ENCODE results near the gene COL6A3. TPM values are rescaled to one million over a fixed set of nuclear protein-coding genes. Genes with fewer than 3 reads are reported as not detected.
A peak's percentile ranks its signal among the peaks of the same experiment; 100 is the strongest.

COL6A3 gene
- total and polyA plus RNA-seq, 2 donors (not counting 1 experiment from before 2014, with no cell fraction given) = 0.01 to 0.10 TPM

DNA sequence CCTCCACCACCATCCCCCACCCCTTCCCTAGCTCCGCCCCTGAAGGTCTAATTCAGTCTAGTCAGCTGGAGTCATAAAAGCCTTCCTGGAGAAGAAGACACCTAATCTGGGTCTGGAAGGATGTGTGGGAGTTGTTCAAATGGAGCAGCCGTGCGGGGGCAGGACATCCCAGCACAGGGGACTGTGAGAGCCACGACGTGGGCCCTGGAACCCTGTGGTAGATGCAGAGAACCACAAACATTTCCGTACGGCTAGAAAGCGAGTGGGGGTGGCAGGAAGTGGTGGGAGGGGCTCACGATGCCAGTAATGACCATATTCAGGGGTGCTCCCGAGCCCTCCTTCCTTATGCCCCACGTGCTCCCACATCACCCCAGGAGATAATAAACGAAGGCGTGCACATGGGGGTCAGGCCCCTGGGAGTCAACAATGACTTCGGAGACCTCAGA is 20.9 kb upstream of the COL6A3 start:
- no peaks in the 10 kb centered on the region for H3K36me3 ChIP-seq (replicated peaks in 1 of 2; ENCODE audit: control extremely low read depth in 1 of 2, control insufficient read depth in 1 of 2, extremely low read depth in 1 of 2, insufficient read depth in 2 of 2, low read length in 1 of 2)
- no peak for TF ChIP-seq EZH2 (IDR thresholded peaks at IDR 0.05; ENCODE audit: borderline replicate concordance, insufficient read depth, low read depth, low read length, poor library complexity, severe bottlenecking)
- no peak for TF ChIP-seq CTCF (IDR thresholded peaks at IDR 0.05)
- H3K9ac ChIP-seq (ENCODE audit: low read length) = peak overlapping the region; percentile 35
- WGBS (ENCODE audit: insufficient coverage) = 1% methylated on average over 13 of the region's 14 CpGs
- ATAC-seq (ENCODE audit: low read depth) (no peak), DNase-seq (no peak)
- peaks cover 18 to 21% of the 10 kb centered on the region in 2 donors for H3K4me1 ChIP-seq (ENCODE audit: control insufficient read depth in 2 of 2, insufficient read depth in 2 of 2, low read length in 2 of 2)
- peak overlapping the region; percentile 61 for H3K4me3 Mint-ChIP-seq
- ChIA-PET POLR2A (no interaction called here), CTCF (no interaction called here)
- H3K27me3 Mint-ChIP-seq = peaks cover 15% of the 10 kb centered on the region
- peaks cover 0 to 20% (median 0%) of the 10 kb centered on the region in 4 experiments for H3K27me3 ChIP-seq (replicated peaks in 1 of 4; ENCODE audit: control extremely low read depth in 1 of 4, control insufficient read depth in 3 of 4, insufficient read depth in 4 of 4, low read length in 3 of 4)
- H3K79me2 ChIP-seq (ENCODE audit: control insufficient read depth, insufficient read depth, low read length) = no peaks in the 10 kb centered on the region
- H3K27ac Mint-ChIP-seq = no peak overlapping the region
- H2AFZ ChIP-seq (ENCODE audit: insufficient read depth, low read depth, low read length, poor library complexity, severe bottlenecking) = peak overlapping the region; percentile 77
- H3K9me3 ChIP-seq (ENCODE audit: control extremely low read depth in 1 of 3, control insufficient read depth in 2 of 3, insufficient read depth in 1 of 3, low read length in 2 of 3) = peaks cover 0 to 8% (median 0%) of the 10 kb centered on the region in 3 donors
- intact Hi-C loops (cut with micrococcal nuclease) = no loop called here
- no peaks in the 10 kb centered on the region for H3K9me3 Mint-ChIP-seq (ENCODE audit: insufficient read depth)
- no peaks in the 10 kb centered on the region for H4K20me1 ChIP-seq (ENCODE audit: control insufficient read depth, insufficient read depth, low read length, poor library complexity, severe bottlenecking)
- peaks cover 28% of the 10 kb centered on the region for H3K4me1 Mint-ChIP-seq
- H3K27ac ChIP-seq (ENCODE audit: low read length in 2 of 2) = no peak overlapping the region
- peak overlapping the region in 1 of 5 experiments; percentile 6 for H3K4me3 ChIP-seq (ENCODE audit: control extremely low read depth in 1 of 5, extremely low read depth in 1 of 5, insufficient read depth in 1 of 5, low read depth in 2 of 5, low read length in 4 of 5)
- peak overlapping the region; percentile 68 for H3K4me2 ChIP-seq (replicated peaks; ENCODE audit: low read depth, low read length, poor library complexity, severe bottlenecking)

GRCh38 chr2:237433920-237434676 is 20.1 kb upstream of the COL6A3 start:
- Histone ChIP-seq H3K9me3 (ENCODE audit: control extremely low read depth in 1 of 3, control insufficient read depth in 2 of 3, insufficient read depth in 1 of 3, low read length in 2 of 3) (peaks cover 0 to 8% (median 0%) of the 10 kb centered on the region in 3 donors), H3K4me3 (ENCODE audit: control extremely low read depth in 1 of 5, extremely low read depth in 1 of 5, insufficient read depth in 1 of 5, low read depth in 2 of 5, low read length in 4 of 5) (no peak overlapping the region), H2AFZ (ENCODE audit: insufficient read depth, low read depth, low read length, poor library complexity, severe bottlenecking) (no peak overlapping the region), H4K20me1 (ENCODE audit: control insufficient read depth, insufficient read depth, low read length, poor library complexity, severe bottlenecking) (no peaks in the 10 kb centered on the region), H3K9ac (ENCODE audit: low read length) (no peak overlapping the region), H3K79me2 (ENCODE audit: control insufficient read depth, insufficient read depth, low read length) (no peaks in the 10 kb centered on the region), H3K36me3 (replicated peaks in 1 of 2; ENCODE audit: control extremely low read depth in 1 of 2, control insufficient read depth in 1 of 2, extremely low read depth in 1 of 2, insufficient read depth in 2 of 2, low read length in 1 of 2) (no peaks in the 10 kb centered on the region), H3K4me2 (replicated peaks; ENCODE audit: low read depth, low read length, poor library complexity, severe bottlenecking) (no peak overlapping the region), H3K27ac (ENCODE audit: low read length in 2 of 2) (no peak overlapping the region), H3K4me1 (ENCODE audit: control insufficient read depth in 2 of 2, insufficient read depth in 2 of 2, low read length in 2 of 2) (peaks cover 18 to 21% of the 10 kb centered on the region in 2 donors), H3K27me3 (replicated peaks in 1 of 4; ENCODE audit: control extremely low read depth in 1 of 4, control insufficient read depth in 3 of 4, insufficient read depth in 4 of 4, low read length in 3 of 4) (peaks cover 0 to 22% (median 0%) of the 10 kb centered on the region in 4 experiments)
- intact Hi-C loops (cut with micrococcal nuclease) = no loop called here
- Mint-ChIP-seq H3K27ac (no peak overlapping the region), H3K4me1 (peaks cover 28% of the 10 kb centered on the region), H3K4me3 (no peak overlapping the region), H3K27me3 (peaks cover 15% of the 10 kb centered on the region), H3K9me3 (ENCODE audit: insufficient read depth) (no peaks in the 10 kb centered on the region)
- ATAC-seq (ENCODE audit: low read depth) = no peak
- 48% methylated on average over 11 of the region's 13 CpGs for WGBS (ENCODE audit: insufficient coverage)
- TF ChIP-seq CTCF (IDR thresholded peaks at IDR 0.05) = no peak
- TF ChIP-seq EZH2 (IDR thresholded peaks at IDR 0.05; ENCODE audit: borderline replicate concordance, insufficient read depth, low read depth, low read length, poor library complexity, severe bottlenecking) = no peak
- ChIA-PET CTCF (interaction anchor here (0.5 kb wide), 1 partner anchor 382 kb away, joined by 3 read pairs; no protein-coding TSS in a partner anchor), POLR2A (no interaction called here)
- DNase-seq = no peak
